Activated CD4-positive, alpha-beta T cell treated with anti-CD3 and anti-CD28 coated beads, Interleukin-2, amount 50 U/mL, for 24 hours (primary cell): ENCODE measurements around the gene GLCE.
"Not testable (repeated sequence)": the region's sequence is repeated elsewhere in the genome, so short reads cannot be mapped to it uniquely, and the experiment has no call there.

ENCODE experiments used
- DNase-seq, 2 donors: peaks; one replicate each; pipeline ENCODE4 v3.0.0-alpha.2; 2020; ENCODE audit warnings: low read depth in 1 of 2, low spot score in 1 of 2

The GLCE gene

DNA sequence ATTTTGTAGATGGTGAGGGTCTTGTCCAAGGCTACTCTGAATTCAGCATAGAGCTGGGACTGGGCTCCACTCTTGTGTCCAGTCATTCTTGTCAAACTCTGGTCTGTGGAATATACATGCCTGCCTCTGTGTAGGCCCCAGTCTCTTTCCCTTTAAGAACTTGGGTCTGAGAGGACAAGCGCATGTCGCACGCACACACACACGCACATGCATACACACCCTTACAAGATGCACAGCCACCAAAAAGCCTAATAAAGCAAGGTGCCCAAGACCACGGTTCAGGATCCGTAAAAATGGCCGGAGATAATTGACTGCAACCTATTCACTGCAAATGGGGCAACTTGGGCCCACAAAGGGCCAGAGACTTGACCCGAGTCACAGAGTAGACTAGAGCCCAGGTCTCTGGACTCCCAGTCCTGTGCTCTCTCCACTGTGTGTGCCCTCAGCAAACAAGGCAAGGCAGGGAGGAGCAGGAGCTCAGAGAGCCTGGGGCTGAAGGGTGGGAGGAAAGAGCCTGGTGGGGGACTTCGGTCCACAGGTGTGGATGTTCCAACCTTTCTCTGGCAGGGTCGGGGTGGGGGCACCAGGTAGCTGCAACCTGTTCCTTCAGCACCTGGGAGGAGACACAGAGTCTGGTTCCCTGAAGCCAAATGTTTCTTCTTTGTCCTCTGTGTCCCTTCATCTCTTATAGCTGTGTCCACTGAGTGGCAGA, 137.4 kb downstream of the GLCE start:
- DNase-seq, result no peak

DNA sequence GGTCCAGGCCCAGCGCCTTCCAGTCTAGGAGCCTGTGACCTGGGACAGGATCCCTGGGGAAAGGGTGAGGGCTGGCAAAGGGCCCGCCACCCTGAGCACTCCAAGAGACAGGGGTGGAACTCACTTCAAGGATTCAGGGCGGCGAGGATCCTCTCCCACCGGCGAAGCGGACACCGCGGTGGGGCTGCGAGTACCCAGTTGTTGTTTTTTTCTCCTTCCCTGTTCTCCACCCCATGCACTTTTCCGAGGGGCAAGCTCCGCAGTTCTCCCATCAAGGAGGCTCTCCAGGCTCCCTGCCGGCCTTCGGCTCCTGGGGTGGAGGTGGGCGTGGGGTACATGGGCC, 137.9 kb downstream of the GLCE start:
- DNase-seq, result no peak

DNA sequence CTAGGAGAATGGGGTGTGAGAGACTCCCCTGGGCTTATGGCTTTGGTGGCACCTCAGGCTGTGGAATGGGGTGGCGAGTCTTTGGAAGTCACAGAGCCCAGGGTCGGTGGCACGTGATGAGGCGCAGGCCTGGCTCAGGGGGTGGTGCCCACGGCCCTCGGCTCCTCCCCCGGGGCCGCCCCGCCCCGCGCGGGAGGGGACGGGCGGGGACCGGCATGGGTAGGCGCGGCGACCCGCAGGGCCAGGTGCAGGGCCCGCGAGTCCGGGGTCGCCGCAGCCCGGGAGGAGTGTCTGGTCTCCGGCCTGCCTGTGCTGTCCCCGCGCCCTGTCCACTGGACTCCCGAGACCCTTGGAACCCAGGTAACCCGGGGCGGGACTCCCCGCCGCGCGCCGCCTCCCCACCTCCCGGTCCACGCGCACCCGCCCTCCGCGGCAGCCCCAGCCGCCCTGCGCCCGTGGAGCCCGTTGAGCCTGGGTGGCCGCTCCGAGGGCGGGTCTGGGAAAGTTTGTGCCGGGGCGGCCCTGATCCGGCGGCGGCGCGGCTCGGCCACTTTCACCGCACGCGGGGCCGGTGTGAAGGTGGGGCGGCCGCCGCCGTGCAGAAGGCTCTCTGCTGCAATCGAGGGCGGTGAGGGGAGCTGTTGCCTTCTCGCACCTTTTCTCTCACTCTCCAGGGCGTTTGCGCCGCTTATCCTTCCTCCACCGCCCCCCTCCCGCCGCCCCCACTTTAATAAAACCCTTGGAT, 138.4 kb downstream of the GLCE start, which contains the start of gene PAQR5:
TSS of gene PAQR5 (plus strand) at position 216 of the 745 bp plus-strand sequence. CDS start 61,169 bp downstream, outside the sequence.
- DNase-seq, result no peak

DNA sequence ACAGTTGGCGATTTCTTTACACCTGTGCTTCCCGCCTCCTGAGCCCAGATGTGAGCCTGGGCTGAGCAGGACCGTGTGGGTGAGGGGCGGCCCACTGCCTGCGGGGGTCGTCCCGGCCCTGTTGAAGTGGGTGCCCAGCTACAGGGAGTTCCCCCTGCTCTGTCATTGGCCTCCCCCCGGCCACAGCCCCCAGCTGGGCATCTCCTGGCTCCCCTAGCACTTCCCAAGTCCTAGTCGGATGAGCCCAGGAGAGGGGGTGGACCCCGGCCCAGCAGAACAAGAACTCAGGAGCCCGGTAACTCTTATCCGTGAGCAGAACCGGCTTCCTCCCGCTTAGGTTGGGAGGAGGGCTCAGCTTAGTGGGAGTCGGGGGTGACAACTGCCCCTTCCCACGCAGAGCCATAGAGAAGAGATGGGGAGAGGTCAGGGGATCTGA, 139.0 kb downstream of the GLCE start:
- DNase-seq, result no peak

DNA sequence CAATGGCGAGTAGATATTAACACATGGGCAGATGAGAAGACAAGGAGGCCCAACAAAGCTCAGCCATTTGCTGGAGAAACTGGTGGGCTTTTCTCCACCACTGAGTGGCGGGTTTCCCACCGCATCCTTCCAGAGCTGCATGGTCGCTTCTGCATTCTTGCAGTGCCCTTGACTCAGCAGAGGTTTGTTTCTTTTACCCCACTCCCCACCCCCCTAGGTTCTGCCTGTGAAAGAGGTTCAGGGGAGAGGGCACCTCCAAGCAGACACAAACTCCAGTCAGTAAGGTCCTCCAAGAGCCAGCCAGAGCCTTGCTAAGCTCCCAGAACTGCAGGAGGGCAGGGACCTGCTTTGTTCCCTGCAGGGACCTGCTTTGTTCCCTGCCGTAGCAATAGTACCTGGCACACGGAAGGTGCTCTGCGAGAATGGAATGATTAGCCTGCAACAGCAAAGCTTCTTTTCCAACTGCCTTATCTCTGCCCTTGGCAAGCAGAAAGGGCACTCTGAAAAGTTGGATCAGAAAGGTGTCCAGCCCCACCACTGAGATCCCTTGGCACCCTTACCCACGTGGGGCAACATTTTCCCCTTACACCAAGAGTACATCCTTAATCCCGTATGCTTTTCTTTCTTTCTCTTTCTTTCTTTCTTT, 139.6 kb downstream of the GLCE start:
- DNase-seq, result no peak

DNA sequence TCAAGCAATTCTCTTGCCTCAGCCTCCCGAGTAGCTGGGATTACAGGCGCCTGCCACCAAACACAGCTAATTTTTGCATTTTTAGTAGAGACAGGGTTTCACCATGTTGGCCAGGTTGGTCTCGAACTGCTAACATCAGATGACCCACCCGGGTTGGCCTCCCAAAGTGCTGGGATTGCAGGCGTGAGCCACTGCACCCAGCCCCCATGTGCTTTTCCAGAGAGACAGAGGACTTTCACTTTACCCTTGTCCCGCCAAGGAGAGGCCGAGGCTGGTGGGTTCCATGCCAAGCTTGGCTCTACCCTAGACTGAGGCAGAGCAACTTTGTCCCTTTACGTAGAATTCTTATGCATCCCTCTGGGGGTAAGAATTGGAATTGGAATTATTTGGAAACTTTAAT, 140.7 kb downstream of the GLCE start:
- not testable (repeated sequence) for DNase-seq

DNA sequence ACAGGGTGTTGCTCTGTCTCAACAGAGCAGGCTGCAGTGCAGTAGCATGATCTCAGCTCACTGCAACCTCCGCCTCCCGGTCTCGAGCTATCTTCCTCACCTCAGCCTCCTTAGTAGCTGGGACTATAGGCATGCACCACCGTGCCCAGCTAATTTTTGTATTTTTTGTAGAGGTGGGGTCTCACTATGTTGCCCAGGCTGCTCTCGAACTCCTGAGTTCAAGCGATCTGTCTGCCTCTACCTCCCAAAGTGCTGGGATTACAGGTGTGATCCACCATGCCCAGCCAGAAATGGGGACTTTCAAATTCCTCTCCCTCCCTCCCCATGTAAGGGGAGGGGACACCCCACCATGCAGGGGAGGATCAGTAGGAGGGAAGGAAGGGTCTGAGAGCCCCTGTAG, 141.7 kb downstream of the GLCE start:
- DNase-seq, result not testable (repeated sequence)

DNA sequence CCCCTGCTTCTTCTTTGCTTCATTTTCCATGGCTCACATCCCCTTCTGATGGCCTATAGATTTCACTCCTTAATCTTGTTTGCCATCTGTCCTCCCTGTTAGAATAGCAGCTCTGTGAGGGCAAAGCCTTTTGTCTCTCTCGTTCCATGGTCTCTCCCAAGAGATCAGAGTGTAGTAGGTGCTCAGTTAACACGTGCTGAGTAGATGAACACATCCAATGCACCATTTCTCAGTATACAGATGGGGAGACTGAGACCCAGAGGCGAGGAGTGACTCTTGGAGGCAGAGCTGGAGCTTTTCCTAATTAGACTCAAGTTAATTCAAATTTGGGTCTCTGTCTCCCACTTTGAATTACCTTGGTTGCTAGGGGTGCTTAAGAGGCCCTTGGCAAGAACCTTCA, 142.5 kb downstream of the GLCE start:
- DNase-seq, result no peak

DNA sequence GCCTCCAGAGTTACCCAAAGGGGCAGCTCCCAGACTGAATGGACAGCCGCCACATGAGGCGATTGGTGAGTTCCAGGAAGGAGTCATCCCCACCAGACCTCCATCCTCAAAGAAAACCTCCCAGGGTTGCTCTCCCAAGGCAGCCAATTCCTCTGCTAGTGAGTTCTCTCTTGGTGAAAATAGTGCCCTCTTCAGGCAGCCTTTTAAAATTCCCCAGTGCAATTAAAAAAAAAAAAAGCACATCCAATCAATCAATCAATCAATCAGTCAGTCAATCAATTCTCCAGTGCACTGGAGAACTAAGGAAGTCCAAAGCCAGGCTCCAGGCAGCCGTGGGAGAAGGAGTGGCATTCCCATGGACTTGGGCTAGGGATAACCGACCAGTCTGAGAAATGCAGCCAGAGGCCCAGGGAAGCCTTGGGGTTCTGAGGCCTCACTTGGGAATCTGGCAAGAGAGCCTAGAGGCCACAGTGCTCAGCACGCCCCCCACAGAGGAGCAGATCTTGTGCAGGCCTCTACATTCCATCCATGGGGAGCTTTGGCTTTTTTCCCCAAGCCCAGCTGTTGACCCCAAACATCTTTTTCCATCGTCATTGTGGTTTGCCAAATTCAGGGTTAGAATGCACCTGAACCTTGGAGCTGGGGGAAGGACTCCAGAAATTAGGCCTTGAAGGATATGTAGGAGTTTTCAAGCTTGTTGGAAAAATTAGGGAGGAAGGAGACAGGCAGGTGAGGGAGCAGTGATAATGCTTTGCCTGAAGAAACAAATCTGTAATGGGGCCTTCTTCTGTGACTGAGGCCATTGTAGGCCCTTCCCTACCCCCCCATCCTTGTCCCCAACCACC, 143.1 kb downstream of the GLCE start:
- DNase-seq, result no peak

DNA sequence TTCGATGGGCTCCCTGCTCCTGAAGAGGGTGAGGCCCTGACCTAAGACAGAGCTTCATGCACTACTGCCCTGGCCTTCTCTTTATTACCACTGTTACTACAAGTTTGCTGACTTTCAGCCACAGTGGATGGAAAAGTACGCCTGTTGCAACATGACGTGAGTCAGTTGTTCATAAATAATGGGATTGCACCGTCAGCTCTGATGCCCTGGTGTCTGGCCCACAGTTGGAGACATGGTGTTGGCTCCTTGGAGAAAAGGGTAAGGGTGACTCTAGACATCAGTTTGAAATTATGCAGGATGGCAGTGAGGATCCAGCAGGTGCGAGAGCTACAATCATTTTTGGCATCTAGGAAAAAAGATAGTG, 143.7 kb downstream of the GLCE start:
- DNase-seq, result no peak

DNA sequence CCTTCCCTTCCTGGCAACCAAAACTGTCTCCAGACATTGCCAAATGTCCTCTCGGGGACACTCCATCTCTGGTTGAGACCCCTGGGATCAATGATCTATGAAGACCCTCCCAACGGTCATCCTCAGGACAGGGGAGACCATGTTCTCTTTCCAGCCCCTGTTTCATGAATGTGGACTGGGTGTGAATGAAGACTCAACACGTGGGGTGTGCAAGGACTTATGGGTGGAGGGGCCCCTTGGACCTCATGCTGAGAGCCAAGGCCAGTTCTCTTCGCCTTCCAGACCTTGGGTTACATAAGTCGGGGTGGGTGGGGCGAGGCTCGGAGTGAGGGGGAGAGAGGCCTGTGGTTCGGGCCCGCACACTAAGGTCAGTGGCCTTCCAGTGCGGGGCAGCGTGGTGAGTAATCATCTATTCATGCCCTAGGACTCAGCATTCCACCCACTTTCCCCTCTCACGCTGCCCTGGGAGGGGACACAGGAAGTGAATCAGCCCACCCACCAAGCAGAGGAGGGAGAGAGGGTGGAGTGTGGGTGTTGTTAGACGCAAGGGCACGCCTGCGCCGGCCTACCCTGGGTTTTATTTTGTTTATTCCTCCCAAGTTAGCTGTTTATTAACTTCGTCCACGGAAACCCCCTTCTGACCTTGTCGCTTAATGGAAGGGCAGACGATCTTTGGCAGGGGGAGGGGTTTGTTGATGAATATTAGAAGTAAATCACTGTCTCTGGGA, 144.9 kb downstream of the GLCE start:
- no peak for DNase-seq

DNA sequence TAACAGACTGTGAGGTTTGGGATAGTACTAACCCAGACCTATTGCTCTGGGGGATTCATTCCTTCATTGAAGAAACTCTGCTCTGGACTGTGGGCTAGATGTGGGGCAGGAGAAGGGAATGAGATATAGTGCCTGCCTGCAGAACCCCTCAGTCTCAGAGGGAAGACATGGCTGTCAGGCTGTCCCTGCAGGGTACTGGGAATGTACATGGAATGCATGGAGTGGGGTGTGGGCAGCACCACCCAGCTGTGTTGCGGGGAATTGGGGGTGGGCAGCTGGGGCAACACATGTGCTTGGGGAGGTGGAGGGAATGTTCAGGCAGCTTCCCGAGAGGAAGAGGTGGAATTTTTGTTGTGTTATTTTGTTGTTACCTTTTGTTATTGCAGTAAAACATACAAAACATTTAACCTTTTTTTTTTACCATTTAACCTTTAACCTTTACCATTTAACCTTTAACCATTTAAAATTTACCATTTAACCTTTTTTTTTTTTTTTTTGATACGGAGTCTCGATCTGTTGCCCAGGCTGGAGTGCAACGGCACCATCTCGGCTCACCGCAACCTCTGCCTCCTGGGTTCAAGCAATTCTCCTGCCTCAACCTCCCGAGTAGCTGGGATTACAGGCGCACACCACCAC, 145.6 kb downstream of the GLCE start:
- no peak for DNase-seq

DNA sequence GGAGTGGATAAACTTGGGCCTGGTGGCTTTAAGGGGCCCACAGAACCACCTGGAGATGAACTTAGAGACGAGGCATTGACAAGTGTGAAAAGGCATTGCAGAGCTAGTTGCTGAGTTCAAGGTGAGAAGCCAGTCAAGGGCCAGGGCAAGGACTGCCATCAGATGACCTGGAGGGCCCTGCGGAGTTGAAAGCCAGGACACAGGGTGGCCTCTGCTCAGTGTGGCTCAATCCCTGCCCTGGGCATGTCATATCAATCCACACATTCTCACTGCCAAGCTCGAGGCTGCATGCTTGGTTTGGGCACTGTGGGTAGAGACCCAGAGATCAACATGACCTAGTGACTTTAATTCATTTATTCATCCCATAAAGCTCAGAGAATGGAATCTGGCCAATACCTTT, 147.5 kb downstream of the GLCE start:
- no peak for DNase-seq

DNA sequence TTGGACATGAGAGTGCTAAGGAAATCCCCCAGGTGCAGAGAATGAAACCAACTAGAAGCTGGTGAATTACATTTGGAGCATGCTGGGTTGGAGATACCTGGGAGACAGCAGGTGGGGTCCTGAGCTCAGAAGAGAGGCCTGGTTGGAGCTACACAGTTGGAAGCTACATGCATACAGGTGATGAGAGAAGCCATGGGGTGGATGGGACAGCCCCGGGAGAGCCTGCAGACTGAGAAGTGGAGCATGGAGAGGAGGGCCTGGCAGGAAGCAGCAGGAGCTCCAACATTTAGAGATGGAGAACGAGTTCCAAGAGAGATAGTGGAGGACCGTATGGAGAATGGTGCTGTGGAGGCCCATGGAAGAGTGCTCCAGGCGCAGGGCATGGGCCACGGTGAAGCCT, 148.5 kb downstream of the GLCE start:
- DNase-seq, result no peak

DNA sequence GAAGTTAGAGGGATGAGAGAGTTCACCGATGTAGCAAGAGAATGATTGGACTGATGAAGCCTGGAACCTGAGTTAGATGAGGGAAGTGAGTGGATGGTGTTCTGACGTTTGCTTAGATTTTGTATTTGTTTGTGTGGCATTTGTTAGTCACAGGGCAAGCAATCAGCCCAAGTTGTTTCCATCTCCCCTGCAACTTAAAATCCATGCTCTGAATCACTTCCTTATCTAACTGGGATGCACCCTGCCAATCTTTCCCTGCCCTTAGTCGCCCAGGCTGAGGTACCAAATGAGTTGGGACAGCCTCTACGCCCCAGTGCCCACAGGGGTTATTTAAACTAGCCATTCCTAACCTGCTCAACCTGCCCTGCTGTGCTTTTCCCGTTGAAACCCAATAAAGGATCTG, 150.9 kb downstream of the GLCE start:
- no peak for DNase-seq

DNA sequence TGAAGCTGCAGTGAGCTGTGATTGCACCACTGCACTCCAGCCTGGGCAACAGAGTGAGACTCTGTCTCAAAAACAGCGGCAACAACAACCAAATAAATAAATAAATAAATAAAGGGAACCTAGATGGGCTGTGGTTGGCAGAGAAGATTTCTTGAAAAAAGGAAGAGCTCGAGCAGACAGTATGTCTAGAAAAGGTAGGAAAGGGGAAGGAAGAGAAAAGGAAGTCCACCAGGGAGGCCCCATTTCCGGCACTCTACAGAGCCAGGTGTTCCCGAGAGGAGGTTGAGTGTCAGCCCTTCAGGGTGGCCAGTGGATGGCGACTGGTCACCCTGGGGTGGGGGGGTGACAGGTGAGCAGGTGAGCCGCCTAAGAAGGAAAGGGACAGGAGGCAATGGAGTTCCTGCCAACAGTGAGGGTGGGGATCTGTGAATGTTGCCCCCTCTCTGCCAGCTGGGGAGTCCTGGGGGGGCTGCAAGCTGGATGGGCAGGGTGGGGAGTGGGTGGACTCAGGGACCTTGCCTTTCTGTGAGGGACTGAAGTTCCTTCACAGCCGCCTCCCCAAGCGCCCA, 153.1 kb downstream of the GLCE start:
- no peak for DNase-seq

DNA sequence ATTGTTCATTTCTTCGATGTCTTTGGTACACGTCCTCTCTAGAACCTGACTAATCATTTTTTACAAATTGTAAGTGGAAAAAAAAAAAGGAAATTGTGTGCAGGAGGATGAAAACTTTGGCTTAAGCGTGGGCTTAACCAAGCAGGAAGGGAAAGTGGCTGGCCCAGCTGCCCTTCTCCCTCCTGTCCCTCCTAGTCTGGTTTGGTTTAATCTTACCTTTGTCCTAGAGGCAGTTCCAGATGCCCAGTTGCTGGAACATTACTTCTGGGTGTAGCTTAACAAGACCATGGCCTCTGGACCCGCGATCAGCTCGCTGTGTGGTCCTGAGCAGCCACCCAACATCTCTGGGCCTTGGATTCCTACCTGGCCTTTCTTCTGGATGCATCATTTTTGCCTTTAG, 153.7 kb downstream of the GLCE start:
- no peak for DNase-seq

DNA sequence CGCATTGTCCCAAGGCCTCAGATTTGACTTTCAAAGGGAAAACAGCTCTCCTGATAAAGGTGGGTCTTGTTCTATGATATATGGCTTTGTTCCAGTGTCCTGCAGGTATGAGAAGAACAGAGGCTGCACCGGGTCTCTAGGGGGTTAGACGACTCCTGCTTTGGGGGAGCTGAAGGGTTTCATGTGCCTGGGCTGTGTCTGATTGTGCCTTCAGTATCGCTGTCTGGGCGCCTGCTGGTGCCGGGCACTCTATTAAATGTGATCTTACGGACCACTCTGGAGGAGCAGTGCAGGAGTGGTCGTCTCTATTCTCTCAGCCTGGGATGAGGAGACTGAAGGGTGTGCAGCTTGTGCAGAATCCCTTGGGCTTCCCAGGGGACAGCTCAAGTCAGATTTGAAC, 154.3 kb downstream of the GLCE start:
- DNase-seq, result no peak

DNA sequence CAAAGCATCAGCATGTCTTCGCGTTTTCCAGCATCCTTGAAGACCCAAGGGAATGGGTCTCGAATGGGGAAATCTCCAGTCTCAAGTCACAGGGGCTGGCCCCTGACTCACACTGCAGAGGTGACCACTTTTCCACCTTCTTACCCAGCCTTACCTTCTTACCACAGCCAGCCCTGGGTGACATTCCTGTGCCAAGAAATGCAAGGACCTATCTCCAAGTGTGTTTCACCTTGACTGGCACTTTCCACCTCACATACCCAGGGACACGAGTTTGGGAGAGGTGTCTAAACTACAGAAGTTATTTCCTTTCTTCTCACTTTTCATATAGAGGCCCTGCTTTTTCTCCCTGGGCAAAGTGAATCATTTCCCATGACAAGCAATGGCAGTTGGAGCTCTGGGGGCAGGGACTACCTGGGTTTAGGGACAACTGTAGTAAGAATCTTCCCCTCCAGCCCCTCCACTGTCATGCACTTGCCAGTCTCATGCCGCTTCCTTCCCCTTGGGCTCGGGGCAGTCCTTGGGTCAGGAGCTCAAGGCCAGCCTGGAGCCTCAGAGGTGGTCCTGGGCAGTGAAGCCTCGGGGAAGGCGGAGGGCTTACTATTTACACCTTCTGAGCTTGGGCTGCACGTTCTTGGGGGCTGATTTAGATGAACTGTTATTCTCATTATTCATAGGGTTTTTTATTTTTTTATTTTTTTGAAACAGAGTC, 155.1 kb downstream of the GLCE start:
- DNase-seq, result no peak
